GM23338 (cell line): ENCODE data around the gene SULT1B1. TPM values are rescaled to one million over a fixed set of nuclear protein-coding genes. Genes with fewer than 3 reads are reported as not detected.

Experiments used
- ATAC-seq: fragments of 200-7000 bp; cut with Tn5 transposase; 3 replicates; pipeline ENCODE4 v1.9.1; 2020
- DNase-seq: peaks from one replicate; pipeline ENCODE4 v3.0.0-alpha.2; 2015; ENCODE audit warnings: low spot score
- H2AFZ ChIP-seq: fragments of 200-600 bp; sonication (generic); 2 replicates; pipeline ENCODE4 v1.8.0; 2016; ENCODE audit warnings: antibody characterized with exemption, mild to moderate bottlenecking, moderate library complexity
- H3F3A ChIP-seq: fragments of 200-600 bp; sonication (generic); replicated peaks from 2 replicates; pipeline ENCODE4 v1.8.0; 2017; ENCODE audit warnings: antibody characterized with exemption, mixed run types, low read depth
- H3K27ac ChIP-seq: fragments of 200-600 bp; sonication (generic); 2 replicates; pipeline ENCODE4 v1.6.1; 2016; ENCODE audit warnings: low read depth
- H3K27me3 ChIP-seq: fragments of 200-600 bp; sonication (generic); 2 replicates; pipeline ENCODE4 v1.8.0; 2016; ENCODE audit warnings: mild to moderate bottlenecking, mixed run types, moderate library complexity; ENCODE audit not compliant: insufficient read depth
- H3K36me3 ChIP-seq: fragments of 200-600 bp; sonication (generic); 2 replicates; pipeline ENCODE4 v1.8.0; 2016; ENCODE audit warnings: mild to moderate bottlenecking; ENCODE audit not compliant: insufficient read depth
- H3K4me1 ChIP-seq: fragments of 200-600 bp; sonication (generic); 2 replicates; pipeline ENCODE4 v1.8.0; 2016; ENCODE audit warnings: mild to moderate bottlenecking, moderate library complexity; ENCODE audit not compliant: insufficient read depth
- H3K4me2 ChIP-seq: fragments of 200-600 bp; sonication (generic); 2 replicates; pipeline ENCODE4 v1.7.1; 2017; ENCODE audit warnings: mixed run types
- H3K4me3 ChIP-seq: fragments of 200-600 bp; sonication (generic); 2 replicates; pipeline ENCODE4 v1.6.1; 2016; ENCODE audit warnings: mixed run types
- H3K79me2 ChIP-seq: fragments of 200-600 bp; sonication (generic); replicated peaks from 2 replicates; pipeline ENCODE4 v1.8.0; 2017; ENCODE audit warnings: mild to moderate bottlenecking; ENCODE audit not compliant: insufficient read depth
- H3K9me2 ChIP-seq: fragments of 200-600 bp; sonication (generic); 2 replicates; pipeline ENCODE4 v1.8.0; 2017; ENCODE audit not compliant: insufficient read depth
- H4K20me1 ChIP-seq: fragments of 200-600 bp; sonication (generic); replicated peaks from 2 replicates; pipeline ENCODE4 v1.8.0; 2017; ENCODE audit warnings: mild to moderate bottlenecking; ENCODE audit not compliant: insufficient read depth
- H3K27ac Mint-ChIP-seq: 2 replicates; pipeline ENCODE4 v1.8.0; 2020; ENCODE audit warnings: inconsistent platforms, mild to moderate bottlenecking, moderate library complexity, mixed read lengths
- H3K27me3 Mint-ChIP-seq: 3 replicates; pipeline ENCODE4 v1.8.0; 2022; ENCODE audit warnings: low read depth, mild to moderate bottlenecking, moderate library complexity, mixed read lengths, inconsistent platforms; ENCODE audit not compliant: insufficient read depth, poor library complexity
- H3K36me3 Mint-ChIP-seq: 3 replicates; pipeline ENCODE4 v1.8.0; 2021; ENCODE audit warnings: low read depth, mild to moderate bottlenecking, inconsistent platforms, moderate library complexity, mixed read lengths
- H3K4me1 Mint-ChIP-seq: 3 replicates; pipeline ENCODE4 v1.8.0; 2020; ENCODE audit warnings: mild to moderate bottlenecking, inconsistent platforms, mixed read lengths
- H3K4me3 Mint-ChIP-seq: 3 replicates; pipeline ENCODE4 v1.8.0; 2021; ENCODE audit warnings: moderate library complexity, mild to moderate bottlenecking, inconsistent platforms, mixed read lengths
- H3K9me3 Mint-ChIP-seq: 3 replicates; pipeline ENCODE4 v1.8.0; 2020; ENCODE audit warnings: moderate library complexity, mild to moderate bottlenecking, inconsistent platforms, mixed read lengths
- CREB1 ChIP-seq: fragments of 250-450 bp; sonication (Bioruptor Pico); IDR thresholded peaks from 2 replicates; pipeline ENCODE4 v1.5.0; 2020; ENCODE audit warnings: low read depth, mild to moderate bottlenecking, moderate library complexity
- EZH2 ChIP-seq: fragments of 200-600 bp; sonication (generic); IDR thresholded peaks from one replicate; pipeline ENCODE4 v1.8.0; 2017; ENCODE audit warnings: antibody characterized with exemption, mild to moderate bottlenecking, low read depth; ENCODE audit not compliant: unreplicated experiment
- EZH2phosphoT487 ChIP-seq: fragments of 200-600 bp; sonication (generic); IDR thresholded peaks from one replicate; pipeline ENCODE4 v1.8.1; 2018; ENCODE audit warnings: antibody characterized with exemption; ENCODE audit not compliant: unreplicated experiment
- JUNB ChIP-seq: IDR thresholded peaks from one replicate; pipeline ENCODE4 v1.6.1; 2016; ENCODE audit warnings: antibody characterized with exemption; ENCODE audit not compliant: unreplicated experiment
- NANOG ChIP-seq: IDR thresholded peaks from 2 replicates; pipeline ENCODE4 v1.6.1; 2016; ENCODE audit warnings: antibody characterized with exemption, borderline replicate concordance
- POLR2AphosphoS5 ChIP-seq: IDR thresholded peaks from 2 replicates; pipeline ENCODE4 v1.6.1; 2016; ENCODE audit warnings: antibody characterized with exemption, low read depth
- STAT1 ChIP-seq: IDR thresholded peaks from one replicate; pipeline ENCODE4 v1.6.1; 2016; ENCODE audit warnings: antibody characterized with exemption; ENCODE audit not compliant: unreplicated experiment
- ZNF114 ChIP-seq: fragments of 250-450 bp; sonication (Bioruptor Pico); IDR thresholded peaks from 2 replicates; pipeline ENCODE4 v1.5.0; 2020; ENCODE audit warnings: mild to moderate bottlenecking, moderate library complexity
- ZNF331 ChIP-seq: fragments of 250-450 bp; sonication (Bioruptor Pico); IDR thresholded peaks from 2 replicates; pipeline ENCODE4 v1.5.0; 2020; ENCODE audit warnings: low read depth, mild to moderate bottlenecking, moderate library complexity
- ZNF462 ChIP-seq: fragments of 250-450 bp; sonication (Bioruptor Pico); IDR thresholded peaks from 2 replicates; pipeline ENCODE4 v1.5.0; 2020; ENCODE audit warnings: mild to moderate bottlenecking, moderate library complexity
- polyA plus RNA-seq: library from polyadenylated mRNA; unstranded; fragments of >200 nt; fragmentation: Nextera tagmentation; extraction: Ambion mirVana; gene quantifications from 2 replicates; pipeline ENCODE4 v1.2.1, GENCODE V29; 2016
- total RNA-seq: library from RNA; depleted of rRNA; stranded (reverse); fragments of >200 nt; shearing (Covaris generic); gene quantifications from 2 replicates; pipeline ENCODE4 v1.2.3, GENCODE V29; 2014
- TF ChIP-seq, protein P1 (sequence below): IDR thresholded peaks from 2 replicates; pipeline ENCODE4 v1.6.1; 2016; ENCODE audit warnings: antibody characterized with exemption
- TF ChIP-seq, protein P2 (sequence below), 2 experiments: fragments of 200-600 bp in 1 of 2; sonication (generic) in 1 of 2; conservative IDR thresholded peaks; 2 replicates each; pipeline versions ENCODE4 v1.5.1 to v1.6.1; 2016 to 2017; ENCODE audit warnings: antibody characterized with exemption in 2 of 2, low read depth in 2 of 2, mild to moderate bottlenecking in 2 of 2, moderate library complexity in 1 of 2
- TF ChIP-seq, protein P3 (sequence below): IDR thresholded peaks from one replicate; pipeline ENCODE4 v1.6.1; 2018; ENCODE audit warnings: antibody characterized with exemption; ENCODE audit not compliant: unreplicated experiment

SULT1B1 gene
- total and polyA plus RNA-seq, 2 experiments from 2014 or later, result not detected

DNA sequence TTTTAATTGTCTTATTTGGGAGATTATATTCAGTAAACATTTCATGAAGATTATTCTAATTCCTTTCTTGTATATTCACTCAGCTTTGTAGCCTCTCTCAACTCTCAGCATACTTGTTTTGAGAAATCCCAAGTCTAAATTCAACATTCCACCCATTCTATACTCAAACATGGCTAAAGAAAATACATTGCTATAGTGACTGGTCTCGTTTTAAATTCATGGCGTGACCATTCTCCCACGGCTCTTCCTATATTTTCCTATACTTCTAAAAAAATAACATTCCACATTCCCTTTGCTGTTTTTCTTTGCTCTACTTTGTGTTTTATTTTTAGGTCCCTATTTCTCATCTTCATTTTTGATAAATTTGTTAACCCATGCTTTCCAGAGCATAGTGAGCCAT lies 58.2 kb downstream of the SULT1B1 start:
- Mint-ChIP-seq H3K4me1 (no peaks in the 10 kb centered on the region), H3K27me3 (no peaks in the 10 kb centered on the region), H3K36me3 (no peaks in the 10 kb centered on the region), H3K9me3 (no peaks in the 10 kb centered on the region), H3K4me3 (no peak overlapping the region), H3K27ac (no peak overlapping the region)
- H3F3A ChIP-seq, result no peaks in the 10 kb centered on the region
- TF ChIP-seq EZH2, result no peak
- TF ChIP-seq, protein P1, sequence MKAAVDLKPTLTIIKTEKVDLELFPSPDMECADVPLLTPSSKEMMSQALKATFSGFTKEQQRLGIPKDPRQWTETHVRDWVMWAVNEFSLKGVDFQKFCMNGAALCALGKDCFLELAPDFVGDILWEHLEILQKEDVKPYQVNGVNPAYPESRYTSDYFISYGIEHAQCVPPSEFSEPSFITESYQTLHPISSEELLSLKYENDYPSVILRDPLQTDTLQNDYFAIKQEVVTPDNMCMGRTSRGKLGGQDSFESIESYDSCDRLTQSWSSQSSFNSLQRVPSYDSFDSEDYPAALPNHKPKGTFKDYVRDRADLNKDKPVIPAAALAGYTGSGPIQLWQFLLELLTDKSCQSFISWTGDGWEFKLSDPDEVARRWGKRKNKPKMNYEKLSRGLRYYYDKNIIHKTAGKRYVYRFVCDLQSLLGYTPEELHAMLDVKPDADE, result no peak
- TF ChIP-seq ZNF331, result no peak
- TF ChIP-seq NANOG, result no peak
- no peak for TF ChIP-seq STAT1
- TF ChIP-seq ZNF114 (CRISPR knock-in tag), result no peak
- no peak for TF ChIP-seq POLR2AphosphoS5
- TF ChIP-seq JUNB, result no peak
- TF ChIP-seq CREB1 (CRISPR knock-in tag), result no peak
- TF ChIP-seq ZNF462 (CRISPR knock-in tag), result no peak
- TF ChIP-seq, protein P2, sequence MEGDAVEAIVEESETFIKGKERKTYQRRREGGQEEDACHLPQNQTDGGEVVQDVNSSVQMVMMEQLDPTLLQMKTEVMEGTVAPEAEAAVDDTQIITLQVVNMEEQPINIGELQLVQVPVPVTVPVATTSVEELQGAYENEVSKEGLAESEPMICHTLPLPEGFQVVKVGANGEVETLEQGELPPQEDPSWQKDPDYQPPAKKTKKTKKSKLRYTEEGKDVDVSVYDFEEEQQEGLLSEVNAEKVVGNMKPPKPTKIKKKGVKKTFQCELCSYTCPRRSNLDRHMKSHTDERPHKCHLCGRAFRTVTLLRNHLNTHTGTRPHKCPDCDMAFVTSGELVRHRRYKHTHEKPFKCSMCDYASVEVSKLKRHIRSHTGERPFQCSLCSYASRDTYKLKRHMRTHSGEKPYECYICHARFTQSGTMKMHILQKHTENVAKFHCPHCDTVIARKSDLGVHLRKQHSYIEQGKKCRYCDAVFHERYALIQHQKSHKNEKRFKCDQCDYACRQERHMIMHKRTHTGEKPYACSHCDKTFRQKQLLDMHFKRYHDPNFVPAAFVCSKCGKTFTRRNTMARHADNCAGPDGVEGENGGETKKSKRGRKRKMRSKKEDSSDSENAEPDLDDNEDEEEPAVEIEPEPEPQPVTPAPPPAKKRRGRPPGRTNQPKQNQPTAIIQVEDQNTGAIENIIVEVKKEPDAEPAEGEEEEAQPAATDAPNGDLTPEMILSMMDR (conservative IDR thresholded peaks at IDR 0.05; ENCODE audit: low read depth in 2 of 2), result no peak
- TF ChIP-seq EZH2phosphoT487, result no peak
- TF ChIP-seq, protein P3, sequence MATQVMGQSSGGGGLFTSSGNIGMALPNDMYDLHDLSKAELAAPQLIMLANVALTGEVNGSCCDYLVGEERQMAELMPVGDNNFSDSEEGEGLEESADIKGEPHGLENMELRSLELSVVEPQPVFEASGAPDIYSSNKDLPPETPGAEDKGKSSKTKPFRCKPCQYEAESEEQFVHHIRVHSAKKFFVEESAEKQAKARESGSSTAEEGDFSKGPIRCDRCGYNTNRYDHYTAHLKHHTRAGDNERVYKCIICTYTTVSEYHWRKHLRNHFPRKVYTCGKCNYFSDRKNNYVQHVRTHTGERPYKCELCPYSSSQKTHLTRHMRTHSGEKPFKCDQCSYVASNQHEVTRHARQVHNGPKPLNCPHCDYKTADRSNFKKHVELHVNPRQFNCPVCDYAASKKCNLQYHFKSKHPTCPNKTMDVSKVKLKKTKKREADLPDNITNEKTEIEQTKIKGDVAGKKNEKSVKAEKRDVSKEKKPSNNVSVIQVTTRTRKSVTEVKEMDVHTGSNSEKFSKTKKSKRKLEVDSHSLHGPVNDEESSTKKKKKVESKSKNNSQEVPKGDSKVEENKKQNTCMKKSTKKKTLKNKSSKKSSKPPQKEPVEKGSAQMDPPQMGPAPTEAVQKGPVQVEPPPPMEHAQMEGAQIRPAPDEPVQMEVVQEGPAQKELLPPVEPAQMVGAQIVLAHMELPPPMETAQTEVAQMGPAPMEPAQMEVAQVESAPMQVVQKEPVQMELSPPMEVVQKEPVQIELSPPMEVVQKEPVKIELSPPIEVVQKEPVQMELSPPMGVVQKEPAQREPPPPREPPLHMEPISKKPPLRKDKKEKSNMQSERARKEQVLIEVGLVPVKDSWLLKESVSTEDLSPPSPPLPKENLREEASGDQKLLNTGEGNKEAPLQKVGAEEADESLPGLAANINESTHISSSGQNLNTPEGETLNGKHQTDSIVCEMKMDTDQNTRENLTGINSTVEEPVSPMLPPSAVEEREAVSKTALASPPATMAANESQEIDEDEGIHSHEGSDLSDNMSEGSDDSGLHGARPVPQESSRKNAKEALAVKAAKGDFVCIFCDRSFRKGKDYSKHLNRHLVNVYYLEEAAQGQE, result no peak
- peaks cover 5% of the 10 kb centered on the region; the same call in 1 of the 2 replicates for H3K9me2 ChIP-seq
- H3K36me3 ChIP-seq, result no peaks in the 10 kb centered on the region
- no peak overlapping the region for H3K4me3 ChIP-seq
- DNase-seq (no peak), ATAC-seq (no peak)
- H3K79me2 ChIP-seq, result no peaks in the 10 kb centered on the region
- H2AFZ ChIP-seq, result no peak overlapping the region
- no peak overlapping the region for H3K4me2 ChIP-seq
- H3K27ac ChIP-seq, result no peak overlapping the region
- no peaks in the 10 kb centered on the region for H4K20me1 ChIP-seq
- H3K4me1 ChIP-seq, result no peaks in the 10 kb centered on the region
- H3K27me3 ChIP-seq, result no peaks in the 10 kb centered on the region
